ENCODE data around the gene ZNF581.

DNA sequence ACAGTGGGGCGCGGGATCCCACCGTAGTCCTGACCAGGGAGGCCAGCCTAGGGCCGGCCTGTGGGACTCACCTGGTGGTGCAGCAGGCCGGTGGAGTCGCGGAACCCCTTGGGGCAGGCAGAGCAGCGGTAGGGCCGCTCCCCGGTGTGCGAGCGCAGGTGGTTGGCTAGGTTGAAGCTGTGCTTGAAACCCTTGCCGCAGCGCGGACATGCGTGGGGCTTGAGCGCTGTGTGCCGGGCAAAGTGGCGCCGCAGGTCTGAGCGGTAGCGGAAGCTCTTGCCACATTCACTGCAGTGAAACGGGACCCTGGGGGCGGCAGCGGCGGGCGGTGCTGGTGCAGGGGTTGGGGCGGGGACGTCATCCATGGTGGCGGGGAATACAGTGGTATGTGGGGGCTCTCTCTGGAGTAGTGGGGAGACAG lies 45.9 kb upstream of the ZNF581 start:
- TF ChIP-seq CTCF (IDR thresholded peaks at IDR 0.05) (no peak), POLR2AphosphoS5 (IDR thresholded peaks at IDR 0.05) (no peak)
